ENCODE measurements around the gene NPHP4. TPM values are rescaled to one million over a fixed set of nuclear protein-coding genes. Genes with fewer than 3 reads are reported as not detected.

NPHP4 gene
- total RNA-seq, 1 experiment from 2014 or later: 3.9 TPM

DNA sequence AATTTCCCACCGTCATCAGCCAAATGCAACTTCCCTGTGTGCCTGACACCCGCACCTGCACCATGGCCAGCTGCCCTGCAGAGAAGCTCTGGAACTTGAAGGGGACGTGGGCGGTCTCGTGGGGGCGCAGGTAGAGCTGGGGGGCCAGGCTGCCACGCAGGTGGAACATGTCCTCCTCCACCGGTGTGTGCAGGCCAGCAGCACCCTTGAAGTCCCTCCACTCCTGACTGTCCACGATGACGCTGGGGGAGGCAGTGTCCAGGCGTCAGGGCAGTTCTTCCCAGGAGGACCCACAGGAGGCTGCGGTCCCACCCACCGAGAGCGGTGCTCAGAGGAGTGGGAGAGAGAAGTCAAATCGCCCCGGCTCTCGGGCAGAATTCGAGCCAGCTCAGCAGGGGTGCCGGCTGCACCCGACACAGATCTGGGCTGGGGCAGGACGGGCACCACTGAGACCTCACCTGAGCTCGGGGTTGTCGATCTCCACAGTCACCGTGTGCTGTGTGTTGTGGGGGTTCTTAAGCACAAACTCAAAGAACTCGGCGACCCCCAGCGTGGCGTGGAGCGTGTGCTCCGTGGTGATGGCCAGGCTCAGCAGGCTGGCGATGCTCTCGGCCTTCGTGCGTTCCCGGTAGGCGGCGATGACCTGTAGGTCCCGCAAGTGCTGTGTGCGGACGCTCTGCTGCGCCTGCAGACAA lies 117.7 kb downstream of the NPHP4 start:
- DNase-seq: no peak
- no peaks in the 10 kb centered on the region for H4K20me1 ChIP-seq (ENCODE audit: insufficient read depth, low read depth, low read length)
- H3K4me2 ChIP-seq (ENCODE audit: low read depth, low read length, poor library complexity, severe bottlenecking): no peak overlapping the region
- no peaks in the 10 kb centered on the region for H3K9me3 ChIP-seq (ENCODE audit: low read length)
- no peak overlapping the region for H3K9ac ChIP-seq (ENCODE audit: low read length)
- H3K27ac ChIP-seq (ENCODE audit: low read length): no peak overlapping the region
- no peaks in the 10 kb centered on the region for H3K4me1 ChIP-seq (ENCODE audit: low read length)
- H3K9me2 ChIP-seq (replicated peaks; ENCODE audit: insufficient read depth, low read length): no peaks in the 10 kb centered on the region
- H3K36me3 ChIP-seq (ENCODE audit: insufficient read depth, low read length): no peaks in the 10 kb centered on the region
- no peaks in the 10 kb centered on the region for H3K79me2 ChIP-seq (ENCODE audit: low read length)
- H3K4me3 ChIP-seq (ENCODE audit: low read length): no peak overlapping the region
- no peaks in the 10 kb centered on the region for H3K27me3 ChIP-seq (ENCODE audit: low read length)
- H2AFZ ChIP-seq (ENCODE audit: low read length): no peak overlapping the region

DNA sequence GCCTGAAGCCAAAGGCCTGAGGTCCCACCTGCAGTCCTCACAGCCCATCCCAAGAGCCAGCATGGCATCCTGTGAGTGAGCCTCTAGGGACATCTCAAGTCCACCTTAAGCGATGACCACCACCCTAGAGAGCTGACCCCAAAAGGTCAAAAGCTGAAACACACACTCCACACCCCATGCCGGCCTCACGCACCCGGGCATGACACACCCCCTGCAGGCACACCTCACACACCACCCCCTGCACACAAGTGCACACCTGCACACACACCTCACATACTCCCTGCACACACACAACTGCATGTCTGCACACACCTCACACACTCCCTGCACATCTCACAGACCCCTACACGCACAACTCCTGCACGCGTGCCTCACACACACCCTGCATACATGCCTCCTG lies 118.7 kb downstream of the NPHP4 start:
- H3K4me1 ChIP-seq (ENCODE audit: low read length): no peaks in the 10 kb centered on the region
- H4K20me1 ChIP-seq (ENCODE audit: insufficient read depth, low read depth, low read length): no peaks in the 10 kb centered on the region
- no peak overlapping the region for H3K4me3 ChIP-seq (ENCODE audit: low read length)
- H3K36me3 ChIP-seq (ENCODE audit: insufficient read depth, low read length): no peaks in the 10 kb centered on the region
- no peaks in the 10 kb centered on the region for H3K27me3 ChIP-seq (ENCODE audit: low read length)
- no peak overlapping the region for H2AFZ ChIP-seq (ENCODE audit: low read length)
- H3K9me3 ChIP-seq (ENCODE audit: low read length): no peaks in the 10 kb centered on the region
- H3K79me2 ChIP-seq (ENCODE audit: low read length): no peaks in the 10 kb centered on the region
- no peak overlapping the region for H3K27ac ChIP-seq (ENCODE audit: low read length)
- no peak for DNase-seq
- no peak overlapping the region for H3K9ac ChIP-seq (ENCODE audit: low read length)
- H3K9me2 ChIP-seq (replicated peaks; ENCODE audit: insufficient read depth, low read length): no peaks in the 10 kb centered on the region
- no peak overlapping the region for H3K4me2 ChIP-seq (ENCODE audit: low read depth, low read length, poor library complexity, severe bottlenecking)

DNA sequence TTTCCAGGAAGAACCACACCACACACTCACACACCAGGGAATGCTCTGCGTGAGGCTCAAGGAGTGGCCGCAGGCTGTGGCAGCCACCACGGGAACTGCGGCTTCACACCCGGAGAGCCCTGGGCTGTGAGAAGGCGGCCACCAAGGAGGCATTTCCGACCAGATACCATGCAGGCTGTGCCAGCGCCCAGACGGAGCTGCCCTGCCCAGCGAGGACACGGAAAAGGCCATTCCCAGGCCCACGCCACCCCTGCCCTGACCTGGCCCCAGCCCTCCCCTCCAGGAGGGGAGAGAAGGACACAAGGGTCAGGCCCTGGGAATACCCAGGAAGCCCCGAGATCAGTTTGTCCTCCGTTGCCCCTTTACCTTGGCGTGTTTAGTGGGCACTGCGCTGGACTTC lies 119.3 kb downstream of the NPHP4 start:
- H3K9me3 ChIP-seq (ENCODE audit: low read length): no peaks in the 10 kb centered on the region
- no peaks in the 10 kb centered on the region for H4K20me1 ChIP-seq (ENCODE audit: insufficient read depth, low read depth, low read length)
- H3K79me2 ChIP-seq (ENCODE audit: low read length): no peaks in the 10 kb centered on the region
- H3K4me3 ChIP-seq (ENCODE audit: low read length): no peak overlapping the region
- DNase-seq: no peak
- no peaks in the 10 kb centered on the region for H3K9me2 ChIP-seq (replicated peaks; ENCODE audit: insufficient read depth, low read length)
- no peaks in the 10 kb centered on the region for H3K4me1 ChIP-seq (ENCODE audit: low read length)
- H3K36me3 ChIP-seq (ENCODE audit: insufficient read depth, low read length): no peaks in the 10 kb centered on the region
- no peak overlapping the region for H2AFZ ChIP-seq (ENCODE audit: low read length)
- H3K9ac ChIP-seq (ENCODE audit: low read length): no peak overlapping the region
- no peaks in the 10 kb centered on the region for H3K27me3 ChIP-seq (ENCODE audit: low read length)
- H3K4me2 ChIP-seq (ENCODE audit: low read depth, low read length, poor library complexity, severe bottlenecking): no peak overlapping the region
- no peak overlapping the region for H3K27ac ChIP-seq (ENCODE audit: low read length)

DNA sequence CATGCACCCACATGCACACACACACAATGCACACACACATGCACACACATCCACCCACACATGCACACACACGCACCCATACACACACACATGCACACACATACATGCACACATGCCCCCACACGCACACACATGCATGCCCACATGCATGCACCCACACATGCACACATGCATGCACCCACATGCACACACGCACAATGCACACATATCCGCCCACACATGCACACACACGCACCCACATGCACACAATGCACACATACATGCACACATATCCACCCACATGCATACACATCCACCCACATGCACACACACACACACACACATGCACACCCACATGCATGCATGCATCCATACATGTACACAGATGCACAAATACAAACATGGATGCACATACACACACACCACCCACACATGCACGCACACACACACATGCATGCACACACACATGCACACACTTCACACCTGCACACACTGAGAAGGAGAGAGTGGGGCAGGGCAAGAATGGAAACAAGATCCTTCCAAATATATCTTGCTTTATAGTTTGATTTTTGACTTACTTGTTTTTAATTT lies 123.2 kb downstream of the NPHP4 start:
- Histone ChIP-seq H3K9ac (ENCODE audit: low read length) (no peak overlapping the region), H4K20me1 (ENCODE audit: insufficient read depth, low read depth, low read length) (no peaks in the 10 kb centered on the region), H3K4me1 (ENCODE audit: low read length) (no peaks in the 10 kb centered on the region), H3K4me2 (ENCODE audit: low read depth, low read length, poor library complexity, severe bottlenecking) (no peak overlapping the region), H3K27me3 (ENCODE audit: low read length) (no peaks in the 10 kb centered on the region), H3K9me2 (replicated peaks; ENCODE audit: insufficient read depth, low read length) (no peaks in the 10 kb centered on the region), H3K9me3 (ENCODE audit: low read length) (no peaks in the 10 kb centered on the region), H3K4me3 (ENCODE audit: low read length) (no peak overlapping the region), H2AFZ (ENCODE audit: low read length) (no peak overlapping the region), H3K27ac (ENCODE audit: low read length) (no peak overlapping the region), H3K36me3 (ENCODE audit: insufficient read depth, low read length) (no peaks in the 10 kb centered on the region), H3K79me2 (ENCODE audit: low read length) (no peaks in the 10 kb centered on the region)
- no peak for DNase-seq

DNA sequence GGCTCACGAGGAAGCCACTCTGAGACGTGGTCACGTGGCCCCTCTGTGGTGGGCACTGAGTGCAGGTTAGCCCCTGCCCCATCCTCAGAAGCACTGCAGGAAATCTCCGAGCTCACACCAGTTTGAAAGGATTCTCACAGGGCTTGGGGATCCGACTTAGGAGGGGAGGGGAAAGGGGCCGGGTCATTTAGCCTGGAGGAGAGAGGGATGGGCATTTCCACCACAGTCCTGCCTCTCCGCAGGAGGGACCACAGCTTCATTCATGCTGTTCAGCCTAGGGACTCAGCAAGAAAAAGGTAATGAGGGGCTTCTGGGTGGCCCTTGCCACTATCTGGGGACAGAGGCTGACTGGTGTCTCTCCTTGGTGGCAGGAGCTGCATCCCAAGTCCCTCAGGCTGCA lies 126.5 kb downstream of the NPHP4 start:
- no peaks in the 10 kb centered on the region for H3K9me2 ChIP-seq (replicated peaks; ENCODE audit: insufficient read depth, low read length)
- H3K27ac ChIP-seq (ENCODE audit: low read length): no peak overlapping the region
- H3K27me3 ChIP-seq (ENCODE audit: low read length): no peaks in the 10 kb centered on the region
- no peak overlapping the region for H2AFZ ChIP-seq (ENCODE audit: low read length)
- no peaks in the 10 kb centered on the region for H4K20me1 ChIP-seq (ENCODE audit: insufficient read depth, low read depth, low read length)
- H3K79me2 ChIP-seq (ENCODE audit: low read length): no peaks in the 10 kb centered on the region
- no peak overlapping the region for H3K4me2 ChIP-seq (ENCODE audit: low read depth, low read length, poor library complexity, severe bottlenecking)
- no peaks in the 10 kb centered on the region for H3K9me3 ChIP-seq (ENCODE audit: low read length)
- no peak overlapping the region for H3K9ac ChIP-seq (ENCODE audit: low read length)
- H3K36me3 ChIP-seq (ENCODE audit: insufficient read depth, low read length): no peaks in the 10 kb centered on the region
- H3K4me1 ChIP-seq (ENCODE audit: low read length): no peaks in the 10 kb centered on the region
- H3K4me3 ChIP-seq (ENCODE audit: low read length): no peak overlapping the region
- no peak for DNase-seq

DNA sequence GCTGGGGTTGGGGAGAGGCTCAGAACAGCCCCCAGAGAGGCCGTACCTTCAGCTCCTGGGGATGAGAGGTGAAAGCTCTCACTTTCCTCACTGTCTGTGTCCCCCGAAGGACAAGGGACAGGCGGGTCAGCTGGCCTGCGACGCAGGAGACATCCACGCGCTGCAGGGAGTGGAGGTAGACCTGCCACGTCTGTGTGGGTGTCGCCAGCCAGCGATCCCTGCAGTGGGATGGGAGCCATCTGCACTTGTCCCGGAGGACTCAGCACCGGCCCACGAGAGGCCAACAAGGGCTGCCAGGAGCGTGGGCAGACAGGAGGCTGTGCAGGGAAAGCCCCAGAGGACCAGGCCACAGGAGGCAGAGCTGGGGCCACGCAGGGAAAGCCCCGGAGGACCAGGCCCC lies 127.2 kb downstream of the NPHP4 start:
- Histone ChIP-seq H3K4me1 (ENCODE audit: low read length) (no peaks in the 10 kb centered on the region), H3K27ac (ENCODE audit: low read length) (no peak overlapping the region)

DNA sequence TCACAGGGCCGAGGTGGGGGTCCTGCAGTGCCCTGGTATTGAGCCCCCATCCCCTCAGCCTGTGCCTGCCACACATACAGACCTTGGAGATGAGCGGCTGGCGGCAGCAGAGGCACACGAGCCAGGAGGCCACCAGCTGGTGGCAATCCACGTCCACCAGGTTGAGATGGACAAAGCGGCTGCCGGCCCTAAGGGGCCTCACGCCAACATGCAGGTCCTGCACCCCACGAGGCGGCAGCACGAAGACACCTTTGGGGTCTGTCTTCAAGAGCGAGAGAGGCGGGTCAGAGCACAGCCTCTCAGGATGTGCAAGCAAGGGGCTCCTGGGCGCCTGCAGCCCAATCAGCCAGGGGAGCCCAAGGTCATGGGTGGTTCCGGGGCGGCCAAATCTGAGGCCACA lies 128.0 kb downstream of the NPHP4 start:
- Histone ChIP-seq H3K9ac (ENCODE audit: low read length) (no peak overlapping the region), H3K4me1 (ENCODE audit: low read length) (no peaks in the 10 kb centered on the region), H3K9me2 (replicated peaks; ENCODE audit: insufficient read depth, low read length) (no peaks in the 10 kb centered on the region), H3K9me3 (ENCODE audit: low read length) (no peaks in the 10 kb centered on the region), H3K27ac (ENCODE audit: low read length) (no peak overlapping the region), H3K4me2 (ENCODE audit: low read depth, low read length, poor library complexity, severe bottlenecking) (no peak overlapping the region), H3K4me3 (ENCODE audit: low read length) (no peak overlapping the region), H4K20me1 (ENCODE audit: insufficient read depth, low read depth, low read length) (no peaks in the 10 kb centered on the region), H2AFZ (ENCODE audit: low read length) (no peak overlapping the region), H3K27me3 (ENCODE audit: low read length) (no peaks in the 10 kb centered on the region), H3K36me3 (ENCODE audit: insufficient read depth, low read length) (no peaks in the 10 kb centered on the region), H3K79me2 (ENCODE audit: low read length) (no peaks in the 10 kb centered on the region)
- DNase-seq: no peak

More for the DNA sequence above, 127.2 kb downstream of the NPHP4 start:
- Histone ChIP-seq H3K36me3 (ENCODE audit: insufficient read depth, low read length) (no peaks in the 10 kb centered on the region), H3K9me3 (ENCODE audit: low read length) (no peaks in the 10 kb centered on the region), H3K79me2 (ENCODE audit: low read length) (no peaks in the 10 kb centered on the region), H3K9me2 (replicated peaks; ENCODE audit: insufficient read depth, low read length) (no peaks in the 10 kb centered on the region), H3K9ac (ENCODE audit: low read length) (no peak overlapping the region), H3K27me3 (ENCODE audit: low read length) (no peaks in the 10 kb centered on the region), H4K20me1 (ENCODE audit: insufficient read depth, low read depth, low read length) (no peaks in the 10 kb centered on the region), H3K4me2 (ENCODE audit: low read depth, low read length, poor library complexity, severe bottlenecking) (no peak overlapping the region), H2AFZ (ENCODE audit: low read length) (no peak overlapping the region), H3K4me3 (ENCODE audit: low read length) (no peak overlapping the region)
- DNase-seq: no peak

DNA sequence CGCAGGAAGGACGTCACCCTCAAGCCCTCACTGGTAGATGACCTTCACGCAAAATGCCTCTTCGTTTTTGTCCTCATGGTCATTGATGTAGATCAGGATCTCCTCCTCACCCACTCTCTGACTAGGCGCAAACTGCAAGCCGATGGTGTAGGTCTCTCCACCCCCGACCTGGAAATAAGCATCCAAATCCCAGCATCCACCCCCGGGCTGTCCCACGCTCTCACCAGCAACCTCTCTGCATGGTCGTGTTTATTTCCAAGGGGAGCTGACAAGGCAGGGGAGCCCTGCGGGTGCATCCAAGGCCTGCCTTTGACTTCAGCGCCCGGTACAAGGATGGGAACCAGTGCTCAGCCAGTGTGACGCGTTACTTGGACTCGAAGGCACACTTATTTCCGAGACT lies 129.0 kb downstream of the NPHP4 start:
- Histone ChIP-seq H3K4me3 (ENCODE audit: low read length) (no peak overlapping the region), H3K9me2 (replicated peaks; ENCODE audit: insufficient read depth, low read length) (no peaks in the 10 kb centered on the region), H3K79me2 (ENCODE audit: low read length) (no peaks in the 10 kb centered on the region), H3K9me3 (ENCODE audit: low read length) (no peaks in the 10 kb centered on the region), H3K9ac (ENCODE audit: low read length) (no peak overlapping the region), H3K4me2 (ENCODE audit: low read depth, low read length, poor library complexity, severe bottlenecking) (no peak overlapping the region), H4K20me1 (ENCODE audit: insufficient read depth, low read depth, low read length) (no peaks in the 10 kb centered on the region), H3K27me3 (ENCODE audit: low read length) (no peaks in the 10 kb centered on the region), H3K4me1 (ENCODE audit: low read length) (no peaks in the 10 kb centered on the region), H2AFZ (ENCODE audit: low read length) (no peak overlapping the region), H3K36me3 (ENCODE audit: insufficient read depth, low read length) (no peaks in the 10 kb centered on the region), H3K27ac (ENCODE audit: low read length) (no peak overlapping the region)
- no peak for DNase-seq

Measured in Karpas-422 (cell line).